TTC549 (cell line): ENCODE data around the gene SPAAR.
A peak's percentile ranks its signal among the peaks of the same experiment; 100 is the strongest.
"Not testable (repeated sequence)": the region's sequence is repeated elsewhere in the genome, so short reads cannot be mapped to it uniquely, and the experiment has no call there.

Experiments used
- FAIRE-seq: peaks from 2 replicates; lab custom pipeline; 2012; peaks lifted over from hg19 to GRCh38; lab: Jason Lieb, UNC

The SPAAR gene, protein sequence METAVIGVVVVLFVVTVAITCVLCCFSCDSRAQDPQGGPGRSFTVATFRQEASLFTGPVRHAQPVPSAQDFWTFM

DNA sequence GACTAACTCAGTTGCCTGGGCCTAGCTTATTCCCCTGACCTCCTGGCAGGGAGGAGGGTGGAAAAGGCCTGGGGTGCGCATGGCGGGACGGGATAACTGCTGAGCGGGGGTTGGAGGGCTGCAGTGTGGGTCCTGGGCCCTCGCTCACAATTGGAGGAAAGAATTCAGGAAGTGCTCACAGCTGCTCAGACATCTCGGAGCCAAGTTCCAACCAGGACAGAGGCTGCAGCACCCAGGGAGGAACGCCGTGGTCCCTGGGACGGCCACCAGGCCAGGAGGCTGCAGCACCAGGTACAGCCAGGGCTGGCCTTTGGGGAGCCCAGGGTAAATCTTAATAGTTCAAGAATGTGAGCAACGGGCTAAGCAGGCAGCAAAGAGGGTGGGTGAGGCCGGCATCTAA is at the start of gene SPAAR:
TSS of gene SPAAR (plus strand) at position 217 of the 400 bp plus-strand sequence. CDS start 974 bp downstream, outside the sequence.
- no peak for FAIRE-seq

DNA sequence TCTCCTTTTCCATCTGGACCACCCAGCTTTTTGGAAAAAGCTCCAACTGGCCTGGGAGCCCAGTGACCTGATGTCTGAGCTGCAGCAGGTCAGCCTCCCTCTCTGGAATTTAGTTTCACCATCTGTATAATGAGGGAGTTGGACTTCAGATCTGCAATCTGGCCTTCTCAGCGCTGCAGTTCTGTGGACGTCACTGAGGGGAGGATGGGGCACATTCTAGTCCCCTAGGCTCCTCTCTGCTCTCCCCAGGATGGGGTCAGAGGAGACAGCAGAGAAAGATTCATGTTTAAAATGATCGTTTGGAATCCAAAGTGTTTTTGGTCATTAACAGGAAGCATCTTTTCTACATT is 49.3 kb upstream of the SPAAR start:
- FAIRE-seq = no peak

GRCh38 chr9:35861161-35861897 is 48.0 kb upstream of the SPAAR start:
- no peak for FAIRE-seq

DNA sequence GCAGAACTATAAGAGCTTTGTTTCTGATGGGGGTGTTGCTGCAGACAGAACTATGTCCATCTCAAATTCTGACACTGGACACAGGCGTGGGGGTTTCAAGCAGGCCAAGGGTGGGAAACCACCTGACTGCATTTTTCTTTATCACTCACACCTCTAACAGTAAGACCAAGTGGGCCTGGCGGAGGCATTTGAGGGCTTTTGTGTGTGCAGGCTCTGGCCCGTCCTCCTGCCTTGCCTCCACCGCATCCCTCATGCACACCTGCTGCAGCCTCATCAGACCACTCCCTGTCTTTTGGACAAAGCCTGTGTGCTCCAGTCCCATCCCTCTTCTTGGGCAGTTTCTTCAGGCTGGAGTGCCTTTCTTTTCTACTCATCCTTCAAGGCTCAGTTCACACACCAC is 47.0 kb upstream of the SPAAR start:
- no peak for FAIRE-seq

DNA sequence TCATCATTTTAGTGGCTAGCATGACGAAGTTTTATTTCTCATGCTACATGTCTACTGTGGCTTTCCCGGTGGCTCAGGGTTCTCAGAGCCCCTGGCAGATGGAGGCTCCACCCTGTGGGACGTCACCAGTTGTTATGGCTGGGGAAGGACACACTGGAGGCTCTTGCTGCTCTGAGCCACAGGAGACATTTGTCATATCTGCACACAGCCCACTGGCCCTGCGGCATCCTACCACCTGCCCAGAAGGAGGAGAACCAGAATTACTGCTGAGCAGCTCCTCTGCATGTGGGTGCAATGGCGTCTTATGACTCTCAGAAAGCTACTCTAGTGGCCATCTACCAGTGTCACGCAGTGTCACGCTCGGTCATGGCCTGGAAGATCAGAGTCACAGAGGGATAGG is 45.7 kb upstream of the SPAAR start:
- no peak for FAIRE-seq

- FAIRE-seq = no peak
Measured at GRCh38 chr9:35864695-35865255, 44.5 kb upstream of the SPAAR start.

GRCh38 chr9:35867538-35867937 is 41.8 kb upstream of the SPAAR start:
- no peak for FAIRE-seq

DNA sequence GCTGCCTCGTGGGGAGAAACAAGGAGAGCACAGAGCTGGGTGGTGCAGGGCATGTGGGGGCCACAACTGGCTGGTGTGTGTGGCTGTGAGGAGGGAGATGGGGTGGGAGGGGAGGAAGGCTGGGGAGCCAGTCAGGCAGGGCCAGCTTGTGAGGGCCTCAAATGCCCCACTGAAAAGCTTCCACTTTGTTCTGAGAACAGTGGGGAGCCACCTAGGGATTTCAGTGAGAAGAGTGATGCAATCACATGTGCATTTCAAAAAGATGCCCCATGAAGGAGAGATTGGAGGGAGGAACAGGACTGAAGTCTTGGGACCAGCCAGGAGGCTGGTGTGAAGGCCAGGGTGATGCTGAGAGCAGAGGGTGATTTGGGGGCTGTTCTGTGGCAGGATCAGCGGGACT is 40.4 kb upstream of the SPAAR start:
- FAIRE-seq = no peak

- FAIRE-seq = no peak
Measured at GRCh38 chr9:35869621-35870216, 39.6 kb upstream of the SPAAR start.

GRCh38 chr9:35870351-35870923 is 38.9 kb upstream of the SPAAR start, which contains the start of gene OR13J1:
OR13J1 (minus strand) TSS chr9:35870401; CDS start chr9:35870401, 0 bp downstream.
- FAIRE-seq = no peak

- no peak for FAIRE-seq
Measured at GRCh38 chr9:35871545-35871944, 37.7 kb upstream of the SPAAR start.

GRCh38 chr9:35872505-35872904 is 36.8 kb upstream of the SPAAR start:
- no peak for FAIRE-seq

GRCh38 chr9:35882263-35882848 is 26.9 kb upstream of the SPAAR start:
- FAIRE-seq = peak; percentile 68

GRCh38 chr9:35882996-35883395 is 26.3 kb upstream of the SPAAR start:
- FAIRE-seq = no peak

DNA sequence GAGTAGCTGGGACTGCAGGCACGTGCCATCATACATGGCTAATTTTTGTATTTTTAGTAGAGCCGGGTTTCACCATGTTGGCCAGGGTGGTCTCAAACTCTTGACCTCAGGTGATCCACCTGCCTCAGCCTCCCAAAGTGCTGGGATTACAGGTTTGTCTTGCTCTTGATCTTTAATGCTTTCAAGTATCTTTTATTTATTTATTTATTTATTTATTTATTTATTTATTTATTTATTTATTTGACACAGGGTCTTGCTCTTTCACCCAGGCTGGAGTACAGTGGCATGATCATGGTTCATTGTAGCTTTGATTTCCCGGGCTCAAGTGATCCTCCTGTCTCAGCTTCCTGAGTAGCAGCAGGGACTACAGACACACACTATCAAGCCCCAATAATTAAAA is 24.4 kb upstream of the SPAAR start:
- FAIRE-seq = not testable (repeated sequence)

DNA sequence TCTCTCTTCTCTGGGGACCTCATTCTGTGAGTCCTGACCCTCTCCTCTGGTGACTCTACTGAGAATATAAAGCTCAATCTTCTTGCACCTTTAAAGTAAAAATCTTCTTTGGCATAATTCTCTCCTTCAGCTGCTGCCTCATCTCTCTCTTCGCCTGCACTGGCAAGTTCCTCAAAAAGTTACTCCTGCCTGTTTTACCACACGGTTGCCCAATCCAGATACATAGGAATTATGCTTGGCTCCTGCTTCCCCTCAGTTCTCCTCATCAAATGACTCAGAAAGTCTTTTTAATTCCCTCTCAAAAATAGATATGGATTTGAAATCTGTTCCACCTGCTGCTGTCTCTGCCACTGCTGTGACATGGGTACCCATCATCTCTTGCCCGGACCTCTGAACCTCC is 17.6 kb upstream of the SPAAR start:
- FAIRE-seq = no peak

DNA sequence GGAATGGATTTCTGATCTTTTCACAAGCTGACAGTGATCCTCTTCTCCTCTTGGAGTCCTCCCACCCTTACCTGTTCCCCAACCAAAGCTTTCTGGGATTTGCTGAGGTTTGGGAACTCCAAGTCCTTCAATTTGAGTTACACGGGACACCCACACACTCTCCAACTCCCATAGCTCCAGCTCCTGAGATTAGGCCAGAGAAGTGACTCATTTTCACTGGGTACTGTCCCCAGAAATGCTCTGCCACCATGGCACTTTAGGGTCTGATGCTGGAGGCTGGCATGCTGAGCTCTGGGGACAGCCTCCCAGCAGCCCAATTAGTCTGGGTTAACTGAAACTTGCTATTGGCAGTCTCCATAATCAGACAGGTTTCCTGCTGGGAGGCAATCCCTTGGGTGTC is 17.2 kb upstream of the SPAAR start:
- no peak for FAIRE-seq

- FAIRE-seq = no peak
Measured at GRCh38 chr9:35896570-35896969, 12.7 kb upstream of the SPAAR start.

DNA sequence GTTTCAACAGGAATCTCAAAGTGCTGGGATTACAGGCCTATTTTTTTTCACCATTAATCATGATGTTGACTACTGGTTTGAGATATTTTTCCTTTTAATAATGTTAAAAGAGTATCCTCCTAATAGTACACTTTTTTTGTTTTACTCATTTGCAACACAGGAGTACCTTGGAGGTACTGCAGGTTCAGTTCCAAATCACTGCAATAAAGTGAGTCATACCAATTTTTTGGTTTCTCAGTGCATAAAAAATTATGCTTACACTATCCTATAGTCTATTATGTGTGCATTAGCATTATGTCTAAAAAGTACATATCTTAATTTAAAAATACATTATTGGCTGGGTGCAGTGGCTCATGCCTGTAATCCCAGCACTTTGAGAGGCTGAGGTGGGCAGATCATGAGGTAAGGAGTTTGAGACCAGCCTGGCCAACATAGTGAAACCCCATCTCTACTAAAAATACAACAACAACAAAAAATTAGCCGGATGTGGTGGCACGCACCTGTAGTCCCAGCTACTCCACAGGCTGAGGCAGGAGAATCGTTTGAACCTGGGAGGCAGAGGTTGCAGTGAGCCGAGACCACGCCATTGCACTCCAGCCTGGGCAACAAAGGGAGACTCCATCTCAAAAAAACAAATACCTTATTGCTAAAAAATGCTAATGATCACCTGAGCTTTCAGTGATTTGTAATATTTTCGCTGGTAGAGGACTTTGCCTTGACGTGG is 11.8 kb upstream of the SPAAR start:
- not testable (repeated sequence) for FAIRE-seq

- FAIRE-seq = no peak
Measured at GRCh38 chr9:35898337-35898736, 11.0 kb upstream of the SPAAR start.

DNA sequence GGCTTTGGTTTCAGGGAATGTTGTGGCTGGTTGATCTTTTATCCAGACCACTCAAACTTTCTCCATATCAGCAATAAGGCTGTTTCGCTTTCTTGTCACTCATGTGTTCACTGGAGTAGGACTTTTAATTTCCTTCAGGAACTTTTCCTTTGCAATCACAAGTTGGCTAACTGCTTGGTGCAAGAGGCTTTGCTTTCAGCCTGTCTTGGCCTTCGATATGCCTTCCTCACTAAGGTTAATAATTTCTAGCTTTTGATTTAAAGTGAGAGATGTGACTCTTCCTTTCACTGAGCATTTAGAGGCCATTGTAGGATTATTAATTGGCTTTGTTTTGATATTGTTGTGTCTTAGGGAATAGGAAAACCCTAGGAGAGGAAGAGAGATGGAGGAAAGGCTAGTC is 10.3 kb upstream of the SPAAR start:
- FAIRE-seq = no peak

DNA sequence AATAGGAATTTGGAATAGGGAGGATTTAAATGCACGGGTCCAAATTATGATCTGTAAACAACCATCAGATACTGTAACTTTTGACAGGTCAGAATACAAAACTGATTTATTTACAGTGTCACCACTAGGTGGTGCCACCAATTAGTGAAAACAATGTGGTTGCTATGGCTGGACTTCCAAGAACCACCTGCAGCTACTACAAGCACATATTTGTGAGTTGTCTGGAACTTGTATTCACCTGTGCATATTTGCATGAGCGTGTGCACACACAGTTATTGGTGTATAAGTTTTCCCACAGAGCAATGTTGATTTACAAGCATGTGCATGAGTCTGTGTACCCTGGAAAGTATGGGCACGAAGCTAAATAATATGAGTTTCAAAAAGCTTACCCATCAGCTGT is 6.2 kb upstream of the SPAAR start:
- peak; percentile 85 for FAIRE-seq
